ENCODE measurements around the gene MAML2.
A peak's percentile ranks its signal among the peaks of the same experiment; 100 is the strongest.

MAML2 gene

DNA sequence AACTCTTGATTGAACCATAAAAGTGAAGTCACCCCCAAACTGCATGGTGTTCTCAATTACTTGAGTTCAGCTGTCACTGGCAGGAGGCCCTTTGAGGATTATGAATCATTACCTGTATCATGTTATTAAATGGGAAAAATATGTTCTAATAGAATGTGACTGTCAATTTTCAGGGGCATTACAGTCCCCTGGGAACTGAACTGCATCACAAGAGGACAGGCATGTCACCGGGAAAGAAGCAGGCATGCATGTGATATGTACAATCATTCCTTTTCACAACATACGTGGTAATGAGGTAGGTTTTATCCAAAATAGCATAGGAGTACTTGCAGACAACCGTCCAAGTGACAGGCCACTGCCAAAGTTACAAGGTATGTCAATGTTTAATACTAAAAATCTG lies 165.8 kb downstream of the MAML2 start:
- DNase-seq: no peak

DNA sequence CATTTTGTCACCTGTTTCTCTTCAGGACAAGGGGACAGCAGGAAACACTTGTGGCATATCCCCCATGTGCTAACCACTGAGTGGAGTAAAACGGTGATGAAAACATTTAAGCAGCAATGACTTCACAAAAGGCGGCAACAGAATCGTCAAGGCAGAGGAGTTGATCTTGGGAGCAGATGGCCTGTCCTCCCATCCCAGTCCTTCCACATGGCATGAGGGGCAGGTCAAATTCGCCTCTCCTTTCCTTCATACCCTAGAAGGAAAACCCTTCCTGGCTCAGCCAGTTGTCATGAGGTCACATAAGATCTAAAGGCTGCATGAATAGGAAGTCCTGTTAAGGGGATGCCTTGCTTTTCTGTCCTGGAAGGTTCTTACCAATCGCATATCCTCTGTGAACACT lies 169.1 kb downstream of the MAML2 start:
- DNase-seq: no peak

DNA sequence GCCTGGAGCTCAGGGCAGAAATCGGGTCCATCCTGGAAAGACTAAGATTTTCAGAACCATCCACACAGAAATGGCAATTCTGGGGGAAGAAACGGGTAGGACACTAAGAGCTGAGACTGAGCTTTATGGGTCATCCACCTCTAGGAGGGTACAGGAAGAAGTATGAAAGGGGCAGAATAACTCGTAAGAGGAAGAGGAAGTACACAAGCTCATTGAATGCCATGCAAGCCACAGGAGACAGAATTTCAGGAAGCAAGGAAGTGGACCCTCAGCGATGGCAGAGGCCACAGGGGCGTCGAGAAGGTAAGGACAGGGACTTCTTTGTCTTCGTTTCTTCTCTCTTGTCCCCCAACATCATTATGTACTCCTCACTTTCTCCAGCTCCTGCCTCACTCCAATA lies 169.6 kb downstream of the MAML2 start:
- no peak for DNase-seq

DNA sequence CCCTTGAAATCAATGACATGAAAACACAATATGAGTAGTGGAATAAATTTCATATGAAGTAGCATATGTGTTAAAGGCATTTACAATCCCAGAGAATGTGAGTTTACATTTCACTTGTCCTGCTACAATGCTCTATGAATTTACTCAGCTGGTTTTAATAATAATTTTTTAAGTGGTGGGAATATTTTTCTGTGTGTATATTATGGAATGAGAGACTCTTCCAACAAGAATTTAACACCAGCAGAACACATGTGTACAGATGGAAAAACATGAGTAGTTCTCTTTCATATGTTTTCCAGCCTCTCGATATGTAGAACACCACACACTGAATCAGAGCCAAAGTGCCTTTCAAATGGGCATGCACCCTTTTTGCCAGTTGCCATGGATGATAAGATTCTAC lies 170.4 kb downstream of the MAML2 start:
- no peak for DNase-seq

DNA sequence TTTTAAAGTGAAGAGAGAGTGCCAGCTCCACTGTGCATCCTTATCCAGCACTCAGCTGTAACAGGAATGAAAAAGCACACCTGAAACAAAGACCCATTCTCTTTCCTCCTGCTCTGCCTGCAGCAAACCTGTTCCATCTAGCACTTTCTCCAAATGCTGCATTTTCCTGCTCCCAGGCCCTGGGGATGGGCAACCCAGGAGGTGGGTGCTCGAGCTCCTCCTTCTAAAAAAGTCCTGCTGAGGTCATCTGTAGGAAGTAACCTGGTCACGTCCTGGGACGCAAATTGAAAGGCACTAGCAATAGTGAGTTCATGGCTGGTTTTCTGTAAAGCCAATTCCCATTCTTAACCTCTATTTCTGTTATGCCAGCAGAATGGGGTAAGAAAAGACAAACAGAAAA lies 173.7 kb downstream of the MAML2 start:
- DNase-seq: no peak

DNA sequence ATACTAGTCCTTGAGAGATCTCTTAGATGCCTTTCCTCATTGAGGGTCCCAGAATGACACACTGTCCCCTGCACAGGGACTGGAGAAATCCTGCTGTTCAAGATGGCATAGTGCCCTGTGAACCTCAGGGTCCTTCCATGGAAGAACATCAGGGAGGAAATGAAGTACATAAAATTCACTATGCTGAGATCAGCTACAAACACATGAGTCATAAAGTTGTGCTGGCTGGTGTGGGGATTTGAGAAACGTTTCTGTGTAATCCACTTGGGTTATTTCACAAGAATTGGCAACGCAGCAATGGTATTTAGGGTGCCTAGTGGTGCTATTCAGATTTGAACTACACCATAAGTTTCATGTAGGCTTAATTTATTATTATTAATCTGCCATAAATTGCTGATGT lies 174.4 kb downstream of the MAML2 start:
- DNase-seq: no peak

DNA sequence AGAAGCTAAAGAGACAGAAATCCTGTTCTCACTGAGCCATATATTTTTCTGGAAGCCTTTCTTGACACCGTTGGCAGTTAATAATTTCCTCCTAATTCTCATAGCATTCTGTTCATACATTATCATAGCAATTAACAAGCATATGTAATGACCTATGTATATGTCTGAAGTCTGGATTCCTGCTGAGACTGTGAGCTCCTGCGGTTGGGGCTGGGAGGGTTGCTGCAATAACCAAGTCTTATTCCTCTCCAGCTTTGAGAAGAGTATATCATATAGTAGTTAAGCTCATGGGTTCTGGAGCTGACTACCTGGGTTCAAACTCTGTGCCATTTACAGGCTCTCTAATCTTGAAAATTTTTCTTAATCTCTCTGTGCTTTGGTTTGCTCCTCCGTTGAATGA lies 175.2 kb downstream of the MAML2 start:
- DNase-seq: no peak

DNA sequence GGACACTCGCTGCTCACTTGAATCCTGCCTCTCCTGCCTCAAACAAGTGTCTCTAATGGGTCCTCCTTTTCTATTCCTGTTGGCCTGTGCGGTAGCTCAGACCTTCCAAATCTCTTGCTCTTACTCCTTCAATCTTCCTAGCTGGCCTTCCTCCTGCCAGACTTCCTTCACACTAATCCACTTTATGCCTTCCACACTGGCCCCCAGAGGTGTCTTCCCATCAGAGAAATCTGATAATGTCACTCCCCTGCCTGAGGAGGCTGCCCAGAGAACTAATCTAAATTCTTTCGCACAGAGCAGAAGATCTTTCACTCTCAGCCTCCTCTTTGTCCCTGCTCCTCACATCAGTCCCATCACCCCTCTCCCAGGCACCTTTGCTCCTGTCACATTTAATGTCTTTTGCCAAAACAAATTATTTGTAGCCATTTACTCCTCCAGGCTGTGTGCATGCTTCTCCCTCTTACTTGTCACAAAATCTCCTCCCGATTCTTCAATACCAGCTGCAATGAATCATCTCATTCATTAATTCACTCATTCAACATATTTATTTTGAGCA lies 175.7 kb downstream of the MAML2 start:
- DNase-seq: no peak

DNA sequence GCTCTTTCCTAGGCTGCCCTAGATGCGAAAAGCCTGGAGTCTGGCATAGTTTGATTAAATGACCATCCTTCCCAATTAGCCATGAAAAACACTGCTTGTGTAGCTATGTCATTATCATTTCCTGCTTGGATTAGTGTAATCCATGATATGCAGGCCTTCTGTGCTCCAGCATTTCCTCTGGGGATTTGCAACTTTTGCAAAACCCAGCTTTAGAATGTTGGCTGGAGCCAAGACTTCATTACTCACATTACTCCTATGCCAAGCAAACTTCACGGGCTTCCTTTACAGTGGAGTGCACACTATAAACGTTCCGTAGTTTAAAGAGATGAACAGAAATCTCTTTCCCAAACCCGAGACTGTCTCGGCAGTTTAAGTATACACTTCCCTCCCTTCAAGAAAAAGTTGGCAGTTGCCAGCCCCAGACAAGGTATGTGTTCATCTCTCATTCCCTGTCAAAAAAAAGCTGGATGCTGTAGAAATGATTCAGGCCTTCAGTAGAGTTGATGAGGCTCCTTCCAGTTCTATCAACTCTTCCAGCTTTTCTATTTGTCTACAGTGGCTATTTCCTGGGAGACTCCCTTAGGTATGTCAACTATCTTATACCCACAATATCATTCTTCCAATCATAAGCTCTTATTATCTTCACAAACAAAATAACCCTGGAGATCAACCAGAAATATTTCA lies 180.0 kb downstream of the MAML2 start:
- no peak for DNase-seq

DNA sequence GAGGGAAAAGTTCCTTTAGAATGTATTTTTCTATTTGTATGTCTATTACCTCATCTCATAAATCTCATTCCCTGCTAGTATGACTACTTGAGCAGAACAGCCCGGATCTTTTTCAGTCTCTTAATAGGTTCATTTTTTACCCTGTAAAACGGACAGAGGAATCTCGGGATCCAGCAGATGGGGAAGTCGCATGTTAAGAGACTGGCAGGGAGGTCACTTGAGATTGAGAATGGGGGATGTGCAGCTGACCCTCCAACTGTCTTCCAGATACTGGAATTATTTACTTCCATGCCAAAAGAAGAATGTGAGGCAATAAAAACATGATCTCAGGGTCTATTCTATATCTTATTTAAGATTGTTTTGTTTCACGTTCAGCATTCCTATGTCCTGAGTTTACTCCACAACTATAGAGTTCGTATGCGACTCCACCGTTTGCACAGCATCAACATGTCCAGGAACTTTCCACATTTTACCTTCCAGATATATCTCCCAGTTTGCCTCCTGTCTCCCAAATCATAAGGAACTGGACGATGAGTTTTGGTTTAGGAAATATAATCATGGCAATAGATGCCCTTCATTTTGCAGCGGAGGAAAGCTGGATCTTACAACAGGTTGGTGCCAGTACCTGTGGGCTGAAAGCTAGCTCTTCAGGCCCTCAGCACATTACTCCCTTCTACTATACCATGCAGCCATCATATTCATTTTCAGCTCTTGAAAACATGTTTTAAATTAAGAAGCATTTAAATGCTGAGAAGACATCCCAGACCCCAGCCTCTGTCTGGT lies 181.5 kb downstream of the MAML2 start:
- no peak for DNase-seq

DNA sequence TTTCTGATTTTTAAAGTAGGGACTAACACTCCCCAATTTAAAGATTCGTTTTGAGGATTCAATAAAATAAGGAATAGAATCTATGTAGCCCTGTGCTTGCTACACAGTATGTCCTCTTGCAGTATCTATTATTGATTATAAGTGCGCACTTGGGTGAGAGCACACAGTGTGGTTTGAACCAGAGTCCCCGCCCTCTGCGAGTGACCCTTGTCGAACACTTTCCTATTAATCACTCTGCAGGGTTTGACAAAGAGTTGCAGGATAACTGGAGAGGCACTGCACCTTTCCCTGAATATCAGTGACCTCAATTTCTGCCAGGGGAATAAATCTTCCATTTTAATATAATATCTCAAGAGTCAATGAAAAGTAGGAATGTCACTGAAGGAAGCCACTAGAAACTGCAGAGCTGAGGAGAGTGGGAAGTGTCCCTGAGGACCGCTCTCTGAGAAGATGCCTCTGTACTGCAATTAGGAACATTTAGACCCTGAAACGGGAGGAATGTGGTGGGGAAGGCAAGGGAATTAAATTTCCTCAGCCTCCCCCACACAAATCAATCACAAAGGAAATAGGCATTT lies 182.2 kb downstream of the MAML2 start:
- no peak for DNase-seq

DNA sequence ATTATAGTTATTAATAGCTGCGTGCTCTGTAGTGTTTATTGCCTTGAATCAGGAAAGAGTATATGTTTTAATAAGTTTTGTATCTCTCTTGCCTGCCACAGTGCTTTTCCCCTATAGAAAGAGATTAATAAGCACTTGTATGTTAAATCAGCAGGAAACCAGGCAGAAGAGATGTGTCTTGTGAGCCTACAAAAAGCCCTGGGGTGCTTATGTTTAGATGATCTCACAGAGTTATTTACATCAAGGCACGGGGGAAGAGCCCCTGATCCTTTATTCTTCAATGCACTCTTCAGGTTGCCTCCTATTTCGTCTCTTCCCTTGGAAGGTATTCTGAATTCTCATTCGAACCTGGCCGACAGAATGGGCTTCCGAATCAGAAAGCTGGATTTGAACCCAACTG lies 183.0 kb downstream of the MAML2 start:
- DNase-seq: no peak

DNA sequence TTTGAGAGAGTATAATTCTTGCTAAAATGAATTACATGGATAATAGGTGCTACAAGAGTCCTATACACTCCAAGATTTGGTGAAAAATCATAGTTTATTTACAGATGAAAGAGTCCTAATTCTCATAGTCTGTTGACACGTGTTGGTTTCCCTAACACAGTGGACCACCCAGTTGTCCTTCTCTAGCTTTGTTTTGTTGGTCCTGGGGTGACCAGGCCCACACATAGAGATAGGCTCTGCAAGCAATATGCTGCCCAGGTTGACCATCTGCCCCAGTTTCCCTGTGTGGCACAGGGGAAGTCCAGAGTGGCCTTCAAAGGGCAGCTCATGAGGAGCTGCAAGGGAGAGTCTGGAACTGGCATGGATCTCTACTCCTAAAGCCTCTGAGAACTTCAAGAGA lies 184.9 kb downstream of the MAML2 start:
- no peak for DNase-seq

DNA sequence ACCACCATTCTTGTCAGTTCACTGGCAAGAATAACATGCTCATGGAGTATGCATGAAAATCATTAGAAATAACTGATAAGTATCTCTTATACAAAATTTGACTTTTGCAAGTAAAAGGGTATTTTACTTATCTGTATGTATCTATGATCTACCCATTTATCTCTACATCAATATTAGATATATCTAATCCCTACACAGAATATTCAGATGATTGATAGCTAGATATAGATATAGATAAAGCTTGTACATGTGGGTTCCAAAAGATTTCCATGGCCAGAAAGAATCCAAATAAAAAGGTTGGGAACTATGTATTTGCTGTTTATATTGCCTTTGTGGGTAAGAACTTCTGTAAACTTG lies 185.5 kb downstream of the MAML2 start:
- DNase-seq: no peak

DNA sequence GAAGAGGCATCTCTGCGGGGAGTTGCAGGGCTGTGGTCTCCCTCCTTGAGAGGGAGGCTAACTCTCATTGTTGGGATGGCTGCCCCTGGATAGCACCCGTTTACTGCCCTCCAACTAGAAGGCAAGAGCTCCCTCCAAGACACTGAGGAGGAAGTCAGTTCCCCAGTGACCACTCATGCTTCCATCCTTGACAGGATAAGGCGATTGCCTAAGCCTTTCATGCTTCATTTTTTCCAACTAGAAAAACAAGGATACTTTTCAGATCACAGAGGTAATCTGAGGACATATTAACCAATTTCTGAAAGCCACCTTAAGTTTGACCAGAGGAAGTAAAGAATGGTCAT lies 186.6 kb downstream of the MAML2 start:
- DNase-seq: no peak

DNA sequence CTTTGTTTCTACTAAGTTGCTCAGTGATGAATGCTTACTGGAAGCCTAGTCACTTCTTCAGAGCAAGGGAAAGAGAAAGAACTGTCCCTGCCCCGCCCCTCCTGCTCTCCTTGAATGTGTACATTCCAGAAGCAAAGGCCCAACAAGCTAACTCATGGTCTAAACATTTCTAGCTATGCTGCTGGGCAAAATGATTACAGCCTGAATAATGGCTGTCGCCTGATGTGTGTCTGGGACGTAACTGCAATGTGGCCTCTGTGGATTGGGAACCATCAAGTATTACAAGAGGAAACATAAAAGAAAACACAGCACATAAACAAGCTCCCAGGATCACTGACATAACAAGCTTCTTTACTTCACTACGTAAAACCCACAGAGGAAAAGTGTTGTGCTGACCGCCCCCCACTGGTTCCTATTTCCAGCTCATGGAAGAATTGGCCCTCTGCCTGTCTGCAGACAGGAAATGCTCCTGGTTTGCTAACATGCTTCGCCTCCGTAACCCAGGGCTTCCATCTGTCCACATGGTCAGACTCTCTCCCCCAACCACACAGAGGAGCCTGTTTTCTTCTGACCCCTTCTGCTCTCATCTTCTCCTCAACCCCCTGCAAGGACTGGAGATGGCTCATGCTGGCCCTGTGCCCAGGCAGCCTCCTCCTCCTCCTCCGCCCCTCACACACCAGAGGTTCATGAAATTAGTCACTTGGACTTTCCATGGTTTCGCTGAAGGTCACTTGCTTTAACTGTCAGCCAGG lies 187.2 kb downstream of the MAML2 start:
- DNase-seq: peak; percentile 85

DNA sequence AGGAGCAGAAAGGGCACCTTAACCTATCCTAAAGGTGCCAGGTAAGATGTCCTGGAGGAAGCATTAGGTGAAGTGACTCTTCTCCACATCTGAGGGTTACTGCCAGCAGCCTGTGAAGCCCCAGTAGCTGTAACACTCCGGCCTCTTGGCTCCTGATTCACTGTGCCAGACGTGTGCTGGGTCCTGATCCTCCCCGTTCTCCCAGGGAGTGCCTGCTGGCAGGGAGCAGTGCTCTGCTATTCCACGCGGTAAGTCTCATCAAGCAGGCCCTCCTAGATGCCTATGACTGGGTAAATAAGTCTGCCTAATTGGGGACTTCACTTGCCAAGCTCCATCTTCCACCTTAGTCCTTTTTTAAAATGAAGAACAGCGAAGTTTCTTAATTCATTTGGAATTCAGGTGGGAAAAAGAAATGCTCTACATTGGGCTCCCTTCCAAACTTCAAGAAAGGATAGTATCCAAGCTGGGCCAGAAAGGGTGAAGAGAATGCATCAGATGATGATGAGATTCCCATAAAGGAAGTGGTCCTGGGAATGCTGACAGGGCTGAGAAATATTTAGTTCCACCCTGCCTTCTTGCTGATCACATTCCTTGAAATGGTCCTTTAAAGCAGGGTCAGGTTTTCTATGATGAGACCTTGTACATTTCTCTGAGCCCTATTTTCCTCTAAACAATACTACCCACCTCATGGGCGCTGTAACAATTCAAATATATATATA lies 188.0 kb downstream of the MAML2 start:
- no peak for DNase-seq

DNA sequence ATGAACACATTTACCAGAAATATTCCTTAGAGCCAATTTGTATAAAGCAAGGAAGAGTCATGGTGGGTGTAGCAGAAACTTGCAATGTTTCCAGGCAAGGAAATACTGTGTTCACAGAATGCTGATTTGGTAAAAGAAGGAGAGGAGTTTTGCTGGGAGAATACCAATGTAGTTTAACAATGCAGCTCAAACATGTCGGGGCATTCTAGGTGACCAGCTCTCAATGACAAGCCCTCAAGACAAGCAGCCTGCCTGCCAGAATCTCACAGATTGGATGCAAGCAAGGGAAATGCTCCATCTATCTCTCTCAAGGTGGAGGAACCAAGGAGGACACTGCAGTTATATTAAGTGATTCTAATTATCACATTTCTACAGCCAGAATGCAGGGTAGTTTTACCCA lies 190.4 kb downstream of the MAML2 start:
- DNase-seq: no peak

DNA sequence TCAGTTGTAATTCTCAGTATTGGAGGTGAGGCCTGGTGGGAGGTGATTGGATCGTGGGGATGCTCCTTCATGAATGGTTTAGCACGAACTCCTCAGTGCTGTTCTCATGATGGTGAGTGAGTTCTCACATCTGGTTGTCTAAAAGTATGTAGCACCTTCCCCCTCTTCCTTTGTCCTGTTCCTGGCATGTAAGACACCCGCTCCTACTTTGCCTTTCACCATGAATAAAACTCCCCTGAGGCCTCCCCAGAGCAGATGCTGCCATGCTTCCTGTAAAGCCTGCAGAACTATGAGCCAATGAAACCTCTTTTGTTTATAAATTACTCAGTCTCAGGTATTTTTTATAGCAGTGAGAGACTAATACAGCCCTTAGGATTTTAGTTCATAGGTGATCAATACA lies 191.5 kb downstream of the MAML2 start:
- no peak for DNase-seq

DNA sequence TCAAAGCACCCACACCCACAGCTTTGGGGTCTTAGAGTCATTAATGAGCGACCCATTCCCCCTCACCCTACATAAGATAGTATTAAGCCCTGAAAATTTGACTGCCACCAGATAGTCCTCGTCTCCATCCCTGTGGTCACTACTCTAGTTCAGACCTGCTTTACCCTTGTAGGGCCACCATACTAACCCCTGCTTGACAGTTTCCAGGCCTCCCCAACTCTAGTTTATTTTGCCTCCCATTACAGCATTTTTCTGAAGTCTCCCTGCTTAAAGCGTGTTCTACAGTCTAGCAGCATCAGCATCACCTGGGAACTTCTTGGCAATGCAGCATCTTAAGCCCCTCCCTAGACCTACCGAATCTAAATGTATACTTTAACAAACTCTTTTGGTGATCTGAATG lies 192.4 kb downstream of the MAML2 start:
- DNase-seq: no peak

DNA sequence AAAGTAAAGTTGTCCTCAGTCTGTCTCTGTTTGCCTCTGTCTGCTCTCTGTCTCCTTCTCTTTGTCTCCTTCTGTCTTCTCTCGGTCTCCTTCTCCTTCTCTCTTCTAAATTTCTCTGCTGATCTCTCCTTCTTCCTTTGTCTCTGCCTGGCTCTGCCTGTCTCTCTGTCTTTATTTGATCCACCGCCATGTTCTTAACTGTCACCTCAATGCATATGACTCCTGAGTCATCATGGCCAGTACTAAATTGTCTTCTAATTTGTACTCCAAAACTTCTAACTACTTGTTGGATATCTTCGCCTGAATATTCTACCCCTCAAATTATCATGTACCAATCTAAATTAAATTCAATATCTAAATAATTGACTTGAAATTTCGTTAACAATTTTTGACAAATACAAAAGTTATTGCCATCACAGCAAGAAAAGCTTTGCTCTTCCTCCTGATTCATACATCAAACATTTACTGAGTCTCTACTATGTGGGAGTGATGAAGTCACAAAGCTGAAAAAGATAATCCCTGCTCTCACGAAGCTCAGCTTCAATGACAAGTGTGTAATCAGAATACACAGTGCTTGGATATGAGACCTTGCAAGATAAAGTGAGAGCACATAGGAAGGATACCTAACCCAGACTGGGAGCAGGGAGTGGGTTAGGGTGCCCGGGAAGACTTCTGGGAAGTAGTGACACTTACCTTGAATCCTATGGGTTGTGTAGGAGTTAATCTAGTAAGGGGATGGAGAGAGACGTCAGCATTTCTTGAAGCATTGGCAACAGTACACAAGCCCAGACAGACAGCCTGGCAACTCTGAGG lies 193.0 kb downstream of the MAML2 start:
- DNase-seq: no peak

DNA sequence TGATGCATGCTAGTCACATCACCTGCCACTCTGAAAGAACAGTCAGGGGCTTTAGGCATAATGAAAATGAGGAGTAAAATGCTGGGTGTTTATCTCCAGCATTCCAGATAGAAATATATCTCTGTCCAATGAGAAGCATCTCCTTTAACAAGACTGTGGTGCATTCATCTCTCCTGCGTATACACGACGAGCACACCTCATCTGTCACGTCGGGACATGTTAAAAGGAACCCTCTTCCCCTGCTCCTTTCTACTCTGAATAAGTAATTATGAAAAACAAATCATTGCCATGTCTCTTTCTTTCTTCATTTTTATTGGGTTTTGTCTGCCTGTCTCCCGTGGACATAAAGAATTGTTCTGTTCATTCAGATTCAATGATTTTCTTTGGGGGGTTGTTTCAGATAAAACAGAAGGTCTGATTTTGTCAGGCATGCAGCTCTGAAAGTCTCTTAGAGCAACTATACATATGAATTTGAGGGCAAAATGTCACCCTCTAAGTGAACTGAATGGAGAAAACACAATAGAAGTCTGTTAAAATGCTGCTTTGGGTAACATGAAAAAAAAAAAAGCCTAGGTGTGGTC lies 195.0 kb downstream of the MAML2 start:
- DNase-seq: no peak
